ENCODE measurements around the gene EXOC6B. TPM values are rescaled to one million over a fixed set of nuclear protein-coding genes. Genes with fewer than 3 reads are reported as not detected.
A peak's percentile ranks its signal among the peaks of the same experiment; 100 is the strongest.

EXOC6B gene
- total RNA-seq, 6 experiments from 2014 or later, result 7.8 to 15.1 (median 9.1) TPM

GRCh38 chr2:72128059-72128842 lies 697.6 kb downstream of the EXOC6B start:
- H3K27me3 ChIP-seq, result no peaks in the 10 kb centered on the region
- ATAC-seq, result peak in 1 of 4 donors; percentile 6
- WGBS (ENCODE audit: insufficient coverage, low coverage, low lambda C conversion rate, missing lambda C conversion rate), result 100% methylated on average over 1 of the region's 24 CpGs
- no peaks in the 10 kb centered on the region for H3K9me3 ChIP-seq
- no peak overlapping the region for H3K27ac ChIP-seq
- H3K4me3 ChIP-seq, result no peak overlapping the region
- intact Hi-C loops (cut with DNase I), result no loop called here
- TF ChIP-seq CTCF (IDR thresholded peaks at IDR 0.05), result no peak
- no peak for TF ChIP-seq POLR2A (IDR thresholded peaks at IDR 0.05)
- H3K36me3 ChIP-seq, result no peaks in the 10 kb centered on the region
- DNase-seq, result peak in 1 of 3 donors; percentile 24
- no peaks in the 10 kb centered on the region for H3K4me1 ChIP-seq

GRCh38 chr2:72127401-72128058 lies 698.3 kb downstream of the EXOC6B start:
- ATAC-seq, result no peak
- no peaks in the 10 kb centered on the region for H3K4me1 ChIP-seq
- H3K36me3 ChIP-seq, result no peaks in the 10 kb centered on the region
- H3K27me3 ChIP-seq, result no peaks in the 10 kb centered on the region
- intact Hi-C loops (cut with DNase I), result no loop called here
- no peaks in the 10 kb centered on the region for H3K9me3 ChIP-seq
- H3K27ac ChIP-seq, result no peak overlapping the region
- TF ChIP-seq POLR2A (IDR thresholded peaks at IDR 0.05), result no peak
- no peak for TF ChIP-seq CTCF (IDR thresholded peaks at IDR 0.05)
- WGBS (ENCODE audit: insufficient coverage, low coverage, low lambda C conversion rate, missing lambda C conversion rate), result 80% methylated on average over 4 of the region's 21 CpGs
- peak in 2 of 3 donors; percentile 8 to 38 for DNase-seq
- no peak overlapping the region for H3K4me3 ChIP-seq

GRCh38 chr2:72126186-72127100 lies 699.4 kb downstream of the EXOC6B start:
- H3K9me3 ChIP-seq, result no peaks in the 10 kb centered on the region
- ATAC-seq, result no peak
- TF ChIP-seq CTCF (IDR thresholded peaks at IDR 0.05), result no peak
- TF ChIP-seq POLR2A (IDR thresholded peaks at IDR 0.05), result no peak
- DNase-seq, result peak in 1 of 3 donors; percentile 19
- no peaks in the 10 kb centered on the region for H3K27me3 ChIP-seq
- H3K36me3 ChIP-seq, result no peaks in the 10 kb centered on the region
- H3K27ac ChIP-seq, result no peak overlapping the region
- H3K4me1 ChIP-seq, result no peaks in the 10 kb centered on the region
- 78% methylated on average over 3 of the region's 10 CpGs for WGBS (ENCODE audit: insufficient coverage, low coverage, low lambda C conversion rate, missing lambda C conversion rate)
- no peak overlapping the region for H3K4me3 ChIP-seq
- intact Hi-C loops (cut with DNase I), result no loop called here

Small RNA genes within 50 kb of the gene (small RNA-seq; reads per million reads assigned to genes)
- gene RF00592 (0 reads per million in 2 experiments), gene RNU2-39P (0.13 to 0.39 reads per million in 2 experiments)

Other genes with a start within 250 kb of the EXOC6B start
- gene SPR, start 61.4 kb upstream of the EXOC6B start, total RNA-seq, result 10 to 100 TPM; 48.6 to 90.2 (median 68.5) TPM
- gene EMX1, start 91.5 kb upstream of the EXOC6B start, total RNA-seq, result under 1 TPM in 3 of 6 experiments, not detected in 3; 0.25 to 0.49 (median 0.29) TPM
- gene SFXN5, start 245.7 kb upstream of the EXOC6B start, total RNA-seq, result 10 to 100 TPM; 33.1 to 73.4 (median 56.6) TPM